ENCODE measurements around the gene RTL10.

DNA sequence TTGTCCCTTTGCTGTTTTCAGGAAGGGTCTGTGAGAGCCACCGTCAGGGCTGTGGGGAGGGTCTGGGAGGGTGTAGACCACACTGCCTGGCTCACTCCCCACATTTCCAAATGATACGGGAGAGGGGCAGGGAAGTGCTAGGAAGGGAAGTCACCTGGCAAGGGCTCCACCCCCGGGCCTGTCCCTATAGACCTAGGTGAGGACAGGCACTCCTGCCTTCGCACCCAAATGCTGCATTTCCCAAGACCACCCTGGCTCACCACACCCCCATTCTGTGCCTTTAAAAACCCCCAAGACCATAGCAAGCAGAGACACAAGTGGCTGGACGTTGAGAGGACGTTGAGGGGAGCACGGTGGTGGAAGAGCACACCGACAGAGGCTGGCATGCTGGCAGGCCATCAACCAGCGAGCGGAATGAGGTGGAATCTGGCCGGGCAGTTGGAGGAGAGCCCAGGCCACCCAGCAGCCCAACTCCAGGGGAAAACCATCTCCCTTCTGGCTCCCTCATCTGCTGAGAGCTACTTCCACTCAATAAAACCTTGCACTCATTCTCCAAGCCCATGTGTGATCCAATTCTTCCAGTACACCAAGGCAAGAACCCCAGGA, 45.7 kb downstream of the RTL10 start:
- TF ChIP-seq POLR2AphosphoS5 (IDR thresholded peaks at IDR 0.05; ENCODE audit: low read depth, low read length) = no peak
- TF ChIP-seq, protein P1, sequence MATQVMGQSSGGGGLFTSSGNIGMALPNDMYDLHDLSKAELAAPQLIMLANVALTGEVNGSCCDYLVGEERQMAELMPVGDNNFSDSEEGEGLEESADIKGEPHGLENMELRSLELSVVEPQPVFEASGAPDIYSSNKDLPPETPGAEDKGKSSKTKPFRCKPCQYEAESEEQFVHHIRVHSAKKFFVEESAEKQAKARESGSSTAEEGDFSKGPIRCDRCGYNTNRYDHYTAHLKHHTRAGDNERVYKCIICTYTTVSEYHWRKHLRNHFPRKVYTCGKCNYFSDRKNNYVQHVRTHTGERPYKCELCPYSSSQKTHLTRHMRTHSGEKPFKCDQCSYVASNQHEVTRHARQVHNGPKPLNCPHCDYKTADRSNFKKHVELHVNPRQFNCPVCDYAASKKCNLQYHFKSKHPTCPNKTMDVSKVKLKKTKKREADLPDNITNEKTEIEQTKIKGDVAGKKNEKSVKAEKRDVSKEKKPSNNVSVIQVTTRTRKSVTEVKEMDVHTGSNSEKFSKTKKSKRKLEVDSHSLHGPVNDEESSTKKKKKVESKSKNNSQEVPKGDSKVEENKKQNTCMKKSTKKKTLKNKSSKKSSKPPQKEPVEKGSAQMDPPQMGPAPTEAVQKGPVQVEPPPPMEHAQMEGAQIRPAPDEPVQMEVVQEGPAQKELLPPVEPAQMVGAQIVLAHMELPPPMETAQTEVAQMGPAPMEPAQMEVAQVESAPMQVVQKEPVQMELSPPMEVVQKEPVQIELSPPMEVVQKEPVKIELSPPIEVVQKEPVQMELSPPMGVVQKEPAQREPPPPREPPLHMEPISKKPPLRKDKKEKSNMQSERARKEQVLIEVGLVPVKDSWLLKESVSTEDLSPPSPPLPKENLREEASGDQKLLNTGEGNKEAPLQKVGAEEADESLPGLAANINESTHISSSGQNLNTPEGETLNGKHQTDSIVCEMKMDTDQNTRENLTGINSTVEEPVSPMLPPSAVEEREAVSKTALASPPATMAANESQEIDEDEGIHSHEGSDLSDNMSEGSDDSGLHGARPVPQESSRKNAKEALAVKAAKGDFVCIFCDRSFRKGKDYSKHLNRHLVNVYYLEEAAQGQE (IDR thresholded peaks at IDR 0.05; ENCODE audit: insufficient read depth in 1 of 2, low read depth in 2 of 2, low read length in 2 of 2) = no peak
- TF ChIP-seq FOXP2 (optimal IDR thresholded peaks at IDR 0.05; ENCODE audit: borderline replicate concordance, extremely low read depth, extremely low read length, insufficient read depth) = no peak
- no peak for TF ChIP-seq TAF1 (IDR thresholded peaks at IDR 0.05; ENCODE audit: borderline replicate concordance, insufficient read depth, low read length)
- TF ChIP-seq SIN3A (IDR thresholded peaks at IDR 0.05; ENCODE audit: borderline replicate concordance, insufficient read depth, low read length) = no peak
